GM20000 (cell line): ENCODE measurements around the gene ECE1.
"Not testable (repeated sequence)": the region's sequence is repeated elsewhere in the genome, so short reads cannot be mapped to it uniquely, and the experiment has no call there.

ENCODE experiments used
- DNase-seq: peaks from one replicate; pipeline ENCODE4 v3.0.0; 2012; ENCODE audit warnings: low spot score
- TF ChIP-seq, protein P1 (sequence below): IDR thresholded peaks from 2 replicates; pipeline ENCODE4 v1.5.1; 2012; ENCODE audit warnings: mild to moderate bottlenecking, control low read depth; ENCODE audit errors: extremely low read depth, missing control alignments

The ECE1 gene

DNA sequence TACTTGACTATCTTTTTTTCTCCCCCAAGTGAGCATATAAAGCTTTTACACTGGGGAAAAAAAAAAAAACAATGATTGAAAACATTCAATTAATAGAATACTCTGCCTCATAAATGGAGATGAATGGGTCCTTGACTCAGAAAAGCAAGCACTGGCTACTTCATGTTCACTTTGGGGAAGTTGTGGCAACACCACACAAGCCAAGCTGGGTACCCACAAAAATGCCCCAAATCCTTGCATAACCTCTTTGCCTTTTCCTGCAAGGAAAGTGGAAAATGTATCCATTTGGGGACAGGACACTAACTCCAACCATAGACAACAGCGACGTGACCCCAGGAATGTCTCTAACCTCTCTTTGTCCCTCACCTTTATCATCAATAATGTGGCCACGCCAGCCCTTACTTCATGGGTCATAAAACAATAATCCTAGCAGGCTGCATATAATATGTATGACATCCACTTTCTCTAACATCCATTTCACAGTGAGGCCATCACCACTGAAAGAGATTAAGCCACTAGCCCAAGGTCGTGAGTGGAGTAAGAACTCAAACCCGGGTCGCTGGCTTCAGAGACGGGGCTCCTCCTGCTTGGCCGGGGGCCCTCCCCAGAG lies 2.3 kb downstream of the ECE1 start:
- TF ChIP-seq, protein P1, sequence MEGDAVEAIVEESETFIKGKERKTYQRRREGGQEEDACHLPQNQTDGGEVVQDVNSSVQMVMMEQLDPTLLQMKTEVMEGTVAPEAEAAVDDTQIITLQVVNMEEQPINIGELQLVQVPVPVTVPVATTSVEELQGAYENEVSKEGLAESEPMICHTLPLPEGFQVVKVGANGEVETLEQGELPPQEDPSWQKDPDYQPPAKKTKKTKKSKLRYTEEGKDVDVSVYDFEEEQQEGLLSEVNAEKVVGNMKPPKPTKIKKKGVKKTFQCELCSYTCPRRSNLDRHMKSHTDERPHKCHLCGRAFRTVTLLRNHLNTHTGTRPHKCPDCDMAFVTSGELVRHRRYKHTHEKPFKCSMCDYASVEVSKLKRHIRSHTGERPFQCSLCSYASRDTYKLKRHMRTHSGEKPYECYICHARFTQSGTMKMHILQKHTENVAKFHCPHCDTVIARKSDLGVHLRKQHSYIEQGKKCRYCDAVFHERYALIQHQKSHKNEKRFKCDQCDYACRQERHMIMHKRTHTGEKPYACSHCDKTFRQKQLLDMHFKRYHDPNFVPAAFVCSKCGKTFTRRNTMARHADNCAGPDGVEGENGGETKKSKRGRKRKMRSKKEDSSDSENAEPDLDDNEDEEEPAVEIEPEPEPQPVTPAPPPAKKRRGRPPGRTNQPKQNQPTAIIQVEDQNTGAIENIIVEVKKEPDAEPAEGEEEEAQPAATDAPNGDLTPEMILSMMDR, result no peak
- no peak for DNase-seq

DNA sequence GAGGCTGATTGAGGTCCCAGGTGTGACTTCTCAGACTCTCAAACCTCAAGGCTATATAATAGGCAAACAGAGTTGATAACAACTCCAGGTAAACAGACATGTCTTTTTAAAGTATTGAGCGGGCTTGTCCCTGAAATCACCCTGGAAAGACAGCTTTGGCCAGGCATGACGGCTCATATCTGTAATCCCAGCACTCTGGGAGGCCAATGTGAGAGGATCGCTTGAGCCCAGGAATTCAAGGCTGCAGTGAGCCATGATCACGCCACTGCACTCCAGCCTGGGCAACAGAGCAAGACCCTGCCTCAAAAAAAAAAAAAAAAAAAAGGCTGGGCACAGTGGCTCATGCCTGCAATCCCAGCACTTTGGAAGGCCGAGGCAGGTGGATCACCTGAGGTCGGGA lies 4.9 kb downstream of the ECE1 start:
- not testable (repeated sequence) for DNase-seq

DNA sequence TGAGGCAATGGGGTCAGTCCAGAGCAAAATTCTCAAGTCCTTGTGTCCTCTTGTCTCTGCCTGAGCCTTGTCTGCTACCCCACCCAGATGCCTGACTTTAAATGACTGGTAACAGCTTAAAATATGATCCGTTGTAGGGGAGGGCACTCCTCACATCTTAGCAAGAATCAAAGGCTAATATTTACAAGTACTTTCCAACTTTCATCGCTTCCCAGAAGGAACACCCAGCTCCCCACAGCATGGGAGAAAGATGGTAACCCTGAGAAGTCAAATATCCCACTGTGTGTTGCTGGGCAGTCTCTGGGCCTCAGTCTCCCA lies 5.2 kb downstream of the ECE1 start:
- DNase-seq, result no peak
- TF ChIP-seq, protein P1, result no peak

- peak; percentile 38 for DNase-seq
- TF ChIP-seq, protein P1, result no peak
Observed at GRCh38 chr1:21284206-21285054, 5.8 kb downstream of the ECE1 start.

DNA sequence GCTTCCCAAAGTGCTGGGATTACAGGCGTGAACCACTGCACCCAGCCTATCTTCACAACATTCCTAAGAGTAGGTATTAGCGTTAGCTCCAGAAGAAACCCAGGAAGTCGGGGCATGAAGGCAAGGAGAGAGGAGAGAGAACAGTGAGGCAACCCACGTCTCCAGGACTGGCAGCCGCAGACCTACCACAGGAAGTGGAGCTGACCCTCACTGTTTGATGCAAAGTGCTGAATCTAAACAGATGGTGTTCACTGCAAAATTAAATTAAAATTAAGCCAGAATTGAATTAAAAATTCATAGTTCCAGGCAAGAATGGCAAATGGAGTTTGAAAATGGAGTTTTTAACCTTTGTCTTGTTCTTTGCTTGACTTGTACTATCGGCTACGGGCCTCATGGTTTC lies 6.7 kb downstream of the ECE1 start:
- TF ChIP-seq, protein P1, result no peak
- DNase-seq, result no peak

- DNase-seq, result not testable (repeated sequence)
Observed at GRCh38 chr1:21282020-21282419, 8.2 kb downstream of the ECE1 start.

- no peak for DNase-seq
Observed at GRCh38 chr1:21280482-21280881, 9.8 kb downstream of the ECE1 start.

DNA sequence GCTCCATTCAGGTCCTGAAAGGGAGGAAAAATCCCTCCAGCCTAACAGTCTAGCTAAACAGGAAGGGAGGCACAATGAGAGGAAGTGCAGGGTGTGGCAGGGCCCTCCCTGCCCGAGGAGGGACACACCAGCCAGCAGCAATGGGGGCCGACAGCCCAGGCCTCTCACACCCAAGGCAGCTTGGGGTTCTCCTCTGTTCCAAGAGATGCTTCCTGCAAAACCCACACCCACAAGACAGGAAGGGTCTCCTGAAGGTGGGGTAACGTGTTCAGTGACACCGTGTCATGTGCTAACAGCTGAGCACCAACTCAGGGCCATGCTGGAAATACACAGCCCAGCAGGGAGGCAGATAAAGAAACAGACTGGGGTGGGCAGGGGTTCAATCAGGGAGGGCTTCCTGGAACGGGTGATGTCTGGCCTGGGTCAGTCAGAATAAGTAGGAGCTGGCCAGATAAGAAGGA lies 10.2 kb downstream of the ECE1 start:
- TF ChIP-seq, protein P1, result no peak
- no peak for DNase-seq

More at GRCh38 chr1:21280482-21280881, 9.8 kb downstream of the ECE1 start:
- TF ChIP-seq, protein P1, result no peak
